ENCODE data around the gene PRRT3. TPM values are rescaled to one million over a fixed set of nuclear protein-coding genes. Genes with fewer than 3 reads are reported as not detected.

The PRRT3 gene
- total and polyA plus RNA-seq, 2 of the 13 experiments (the other 11 are each of a cell fraction or from before 2014, with no cell fraction given) = 0.22 to 0.44 TPM

DNA sequence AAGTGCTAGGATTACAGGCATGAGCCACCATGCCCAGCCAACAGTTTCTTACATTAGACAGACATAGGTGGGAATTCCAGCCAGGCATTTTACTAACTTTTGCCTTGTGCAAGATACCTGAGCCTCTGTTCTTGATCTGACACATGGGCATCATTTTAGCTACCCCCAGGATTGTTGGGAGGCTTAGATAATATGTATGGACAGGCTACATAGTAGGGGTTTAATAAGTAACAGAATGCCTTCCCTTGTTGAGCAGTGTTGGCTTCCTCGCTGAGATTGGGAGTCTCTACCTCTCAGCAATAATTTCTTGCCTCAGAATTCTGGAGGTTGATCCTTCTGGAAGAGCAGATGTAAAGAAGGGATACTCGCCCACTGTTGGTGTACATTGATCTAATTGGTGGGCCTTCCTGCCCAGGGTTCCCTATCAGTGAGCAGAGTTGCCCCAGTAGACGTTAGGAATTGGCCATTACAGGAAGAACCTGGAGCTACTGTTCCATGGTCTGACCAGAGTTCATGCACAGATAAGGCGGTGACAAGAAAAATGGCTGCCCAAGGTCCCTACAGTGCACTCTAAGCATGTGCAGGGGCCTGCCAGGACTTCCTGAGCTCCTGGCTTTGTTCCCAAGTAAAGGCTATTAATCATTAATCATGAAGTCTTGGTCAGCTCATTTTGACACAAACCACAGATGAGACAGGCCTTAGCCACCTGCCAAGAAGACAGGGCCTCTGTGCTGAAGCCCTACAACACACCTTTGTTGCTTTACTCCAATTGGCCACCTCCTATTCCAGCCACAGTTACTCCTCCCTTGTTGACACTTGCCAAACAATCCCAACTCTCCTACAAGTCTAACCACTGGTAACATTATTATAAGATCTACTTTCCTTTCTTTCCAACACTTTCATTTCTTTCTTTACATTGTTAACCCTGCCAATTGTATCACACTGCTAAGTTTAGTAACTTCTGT lies 54.5 kb downstream of the PRRT3 start (continued):
- TF ChIP-seq PRDM10 (CRISPR knock-in tag; IDR thresholded peaks at IDR 0.05; ENCODE audit: low read depth) (peak; percentile 63; the same call in 1 of the 2 replicates), IRF9 (CRISPR knock-in tag; IDR thresholded peaks at IDR 0.05; ENCODE audit: borderline replicate concordance) (no peak), ZBTB10 (CRISPR knock-in tag; IDR thresholded peaks at IDR 0.05; ENCODE audit: borderline replicate concordance) (no peak), RCOR2 (CRISPR knock-in tag; IDR thresholded peaks at IDR 0.05) (no peak; the same call in 1 of the 2 replicates), ZFX (CRISPR knock-in tag; IDR thresholded peaks at IDR 0.05; ENCODE audit: low read depth) (peak; percentile 89), ZSCAN5A (CRISPR knock-in tag; IDR thresholded peaks at IDR 0.05; ENCODE audit: borderline replicate concordance) (no peak), ZNF441 (CRISPR knock-in tag; IDR thresholded peaks at IDR 0.05; ENCODE audit: borderline replicate concordance) (peak; percentile 52; the same call in 1 of the 2 replicates), RFX3 (CRISPR knock-in tag; IDR thresholded peaks at IDR 0.05) (no peak), SUZ12 (IDR thresholded peaks at IDR 0.05; ENCODE audit: low read depth, low read length) (no peak), CREB3 (CRISPR knock-in tag; IDR thresholded peaks at IDR 0.05) (no peak)
- TF ChIP-seq, protein P1, sequence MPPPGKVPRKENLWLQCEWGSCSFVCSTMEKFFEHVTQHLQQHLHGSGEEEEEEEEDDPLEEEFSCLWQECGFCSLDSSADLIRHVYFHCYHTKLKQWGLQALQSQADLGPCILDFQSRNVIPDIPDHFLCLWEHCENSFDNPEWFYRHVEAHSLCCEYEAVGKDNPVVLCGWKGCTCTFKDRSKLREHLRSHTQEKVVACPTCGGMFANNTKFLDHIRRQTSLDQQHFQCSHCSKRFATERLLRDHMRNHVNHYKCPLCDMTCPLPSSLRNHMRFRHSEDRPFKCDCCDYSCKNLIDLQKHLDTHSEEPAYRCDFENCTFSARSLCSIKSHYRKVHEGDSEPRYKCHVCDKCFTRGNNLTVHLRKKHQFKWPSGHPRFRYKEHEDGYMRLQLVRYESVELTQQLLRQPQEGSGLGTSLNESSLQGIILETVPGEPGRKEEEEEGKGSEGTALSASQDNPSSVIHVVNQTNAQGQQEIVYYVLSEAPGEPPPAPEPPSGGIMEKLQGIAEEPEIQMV (CRISPR knock-in tag; IDR thresholded peaks at IDR 0.05; ENCODE audit: low read depth) = 0 out of 2 replicates have a peak, but pooled peaks have one; percentile 67
- TF ChIP-seq, protein P2, sequence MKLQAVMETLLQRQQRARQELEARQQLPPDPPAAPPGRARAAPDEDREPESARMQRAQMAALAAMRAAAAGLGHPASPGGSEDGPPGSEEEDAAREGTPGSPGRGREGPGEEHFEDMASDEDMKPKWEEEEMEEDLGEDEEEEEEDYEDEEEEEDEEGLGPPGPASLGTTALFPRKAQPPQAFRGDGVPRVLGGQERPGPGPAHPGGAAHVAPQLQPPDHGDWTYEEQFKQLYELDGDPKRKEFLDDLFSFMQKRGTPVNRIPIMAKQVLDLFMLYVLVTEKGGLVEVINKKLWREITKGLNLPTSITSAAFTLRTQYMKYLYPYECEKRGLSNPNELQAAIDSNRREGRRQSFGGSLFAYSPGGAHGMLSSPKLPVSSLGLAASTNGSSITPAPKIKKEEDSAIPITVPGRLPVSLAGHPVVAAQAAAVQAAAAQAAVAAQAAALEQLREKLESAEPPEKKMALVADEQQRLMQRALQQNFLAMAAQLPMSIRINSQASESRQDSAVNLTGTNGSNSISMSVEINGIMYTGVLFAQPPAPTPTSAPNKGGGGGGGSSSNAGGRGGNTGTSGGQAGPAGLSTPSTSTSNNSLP (IDR thresholded peaks at IDR 0.05; ENCODE audit: low read depth, low read length) = peak; percentile 43; the same call in 1 of the 2 replicates

All from HepG2 (cell line).